ENCODE measurements around the gene ACY1.
A peak's percentile ranks its signal among the peaks of the same experiment; 100 is the strongest.

The ACY1 gene

DNA sequence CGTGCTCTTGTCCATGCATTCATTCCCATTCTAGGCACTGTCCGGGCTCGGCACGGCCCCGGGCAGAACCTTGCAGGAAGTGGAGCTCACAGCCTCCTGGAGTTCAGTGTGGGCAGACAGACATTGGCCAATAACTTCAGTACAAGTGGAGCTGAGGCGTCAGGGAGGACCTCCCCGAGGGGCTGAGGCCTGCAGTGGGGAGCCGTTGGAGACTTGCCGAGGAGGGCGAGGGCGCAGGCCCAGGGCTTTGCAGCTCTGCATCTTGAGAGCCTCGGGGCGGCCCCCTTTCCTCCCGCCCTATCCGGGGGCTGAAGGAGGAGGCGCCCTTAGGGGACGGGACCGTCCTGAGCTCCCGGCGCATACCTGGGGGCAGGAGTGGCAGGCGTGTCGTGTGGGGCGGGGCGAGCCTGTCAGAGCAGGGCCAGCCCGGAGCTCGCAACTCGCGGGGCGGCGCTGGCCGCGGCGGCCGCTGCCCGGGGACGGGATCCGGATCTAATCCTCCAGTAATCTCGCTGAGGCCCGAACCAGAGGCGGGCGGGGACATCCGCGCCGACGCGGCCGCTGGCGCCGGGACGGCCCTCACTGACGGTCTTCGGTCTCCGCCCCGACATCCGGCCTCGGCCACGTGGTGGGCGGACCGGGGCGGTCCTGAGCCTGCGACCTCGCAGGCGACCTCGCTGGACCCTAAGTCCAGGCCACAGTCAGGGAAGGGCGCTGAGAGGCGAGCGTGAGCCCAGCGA, at the start of gene ACY1:
TSS of gene ACY1 (plus strand) at position 698 of the 740 bp plus-strand sequence. CDS start 530 bp downstream, outside the sequence.
- peak; percentile 98 for DNase-seq (ENCODE audit: low spot score)

GRCh38 chr3:51934139-51934850, 49.0 kb upstream of the ACY1 start:
- DNase-seq (ENCODE audit: low spot score): no peak

DNA sequence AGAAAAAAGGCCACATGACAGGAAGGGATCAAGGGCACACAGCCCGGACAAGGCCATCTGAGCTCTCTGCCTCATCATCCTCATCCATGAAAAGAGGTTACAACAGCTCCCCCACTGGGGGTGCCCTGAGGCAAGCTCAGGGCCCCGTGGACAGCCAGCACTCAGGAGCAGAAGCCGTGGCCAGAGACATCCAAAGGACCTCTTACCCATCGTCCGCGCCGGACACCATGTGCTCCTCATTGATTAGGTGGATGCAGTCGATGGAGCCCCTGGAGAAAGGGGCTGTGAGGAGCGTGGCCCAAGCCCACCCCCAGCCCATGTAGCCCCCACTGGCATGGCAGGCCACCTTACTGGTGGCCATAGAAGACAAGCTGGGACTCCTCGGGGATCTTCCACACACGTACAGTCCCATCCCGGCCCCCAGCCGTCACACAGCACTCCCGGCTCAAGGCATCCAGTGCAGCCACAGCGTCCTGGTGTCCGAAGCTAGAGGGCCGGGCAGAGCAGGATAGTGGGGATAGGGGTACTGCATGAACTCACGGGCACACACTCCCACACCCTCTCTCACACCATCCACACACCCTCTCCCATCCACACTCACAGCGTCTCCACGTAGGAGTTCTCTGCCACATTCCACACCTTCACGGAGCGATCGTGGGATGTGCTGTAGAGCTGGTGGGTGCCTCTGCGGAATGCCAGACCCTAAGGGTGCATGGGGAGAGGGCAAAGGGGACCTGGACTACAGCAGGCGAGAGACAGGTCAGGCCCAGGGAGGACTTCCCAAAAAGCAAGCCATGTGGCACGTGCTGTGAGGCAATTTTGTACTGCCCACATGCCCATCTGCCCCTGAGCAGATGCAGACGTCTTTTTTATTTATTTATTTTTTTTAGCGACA, 48.1 kb upstream of the ACY1 start:
- no peak for DNase-seq (ENCODE audit: low spot score)

GRCh38 chr3:51935886-51936755, 47.2 kb upstream of the ACY1 start:
- DNase-seq (ENCODE audit: low spot score): no peak

- no peak for DNase-seq (ENCODE audit: low spot score)
Measured at GRCh38 chr3:51937014-51937413, 46.3 kb upstream of the ACY1 start.

DNA sequence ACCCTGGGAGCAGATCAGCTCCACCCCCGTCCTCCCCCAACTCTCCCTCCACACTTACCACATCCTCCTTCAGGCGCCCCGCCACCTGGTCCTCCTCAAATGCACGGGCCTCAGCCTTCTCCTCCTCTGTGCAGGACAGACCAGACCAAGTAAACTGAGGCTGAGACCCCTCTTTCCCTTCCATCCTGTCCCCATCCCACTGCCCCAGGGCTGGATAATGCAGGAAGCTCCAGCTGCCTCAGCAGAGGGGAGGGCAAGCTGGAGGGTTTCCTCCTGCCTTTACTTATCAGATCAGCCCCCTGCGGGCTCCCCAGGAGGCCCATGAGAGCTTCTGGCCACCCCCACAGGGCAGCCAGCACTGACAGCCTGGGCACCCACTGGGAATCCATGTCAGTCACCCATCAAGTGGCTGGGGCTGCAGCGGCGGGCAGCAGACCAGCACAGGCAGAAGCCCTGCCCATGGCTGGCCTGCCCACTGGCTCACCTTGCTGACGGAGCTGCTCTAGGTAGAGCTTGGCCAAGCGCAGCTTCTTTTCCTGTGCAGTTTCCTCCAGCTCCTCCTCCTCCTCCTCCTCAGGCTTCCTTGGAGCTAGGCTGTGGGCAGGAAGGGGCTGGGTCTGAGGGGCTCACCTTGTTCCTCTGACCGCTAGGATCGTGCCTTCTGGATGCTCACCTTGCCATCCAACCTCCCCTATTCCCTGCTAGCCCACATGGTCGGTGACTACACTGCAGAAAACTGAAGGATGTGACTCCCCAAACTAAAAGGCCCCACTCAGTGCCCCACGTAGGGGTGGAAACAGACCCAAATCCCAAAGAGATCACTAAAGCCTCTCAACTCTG, 45.5 kb upstream of the ACY1 start:
- no peak for DNase-seq (ENCODE audit: low spot score)

DNA sequence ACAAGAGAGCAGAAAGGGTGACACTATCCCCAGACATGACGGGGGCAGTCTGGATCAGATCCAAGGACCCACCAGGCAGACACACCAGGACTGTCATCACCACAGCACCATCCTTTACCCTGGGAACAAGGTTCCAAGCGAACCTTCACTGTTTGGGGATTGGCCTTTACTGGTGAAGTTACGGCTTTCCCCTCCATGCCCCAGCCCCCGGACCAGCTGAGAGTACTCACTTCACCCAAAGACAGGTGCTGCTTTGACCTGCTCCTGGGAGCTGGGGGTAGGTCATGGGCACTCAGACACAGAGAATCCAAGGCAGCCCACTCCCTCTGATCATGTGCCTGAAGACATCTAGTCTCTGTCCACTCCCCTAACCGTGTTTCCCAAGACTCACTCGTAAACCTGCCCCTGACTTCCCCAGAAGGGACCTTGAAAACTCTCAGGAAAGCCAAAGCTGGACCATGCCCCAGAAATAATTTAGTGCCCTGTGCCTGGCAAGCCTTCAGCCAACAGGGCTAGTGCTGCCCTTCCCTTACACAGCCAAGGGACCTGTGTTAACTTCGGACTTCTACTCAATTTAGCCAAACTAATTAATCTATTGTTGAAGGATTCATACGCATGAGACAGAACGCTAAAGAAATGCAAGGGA, 44.4 kb upstream of the ACY1 start:
- DNase-seq (ENCODE audit: low spot score): no peak

DNA sequence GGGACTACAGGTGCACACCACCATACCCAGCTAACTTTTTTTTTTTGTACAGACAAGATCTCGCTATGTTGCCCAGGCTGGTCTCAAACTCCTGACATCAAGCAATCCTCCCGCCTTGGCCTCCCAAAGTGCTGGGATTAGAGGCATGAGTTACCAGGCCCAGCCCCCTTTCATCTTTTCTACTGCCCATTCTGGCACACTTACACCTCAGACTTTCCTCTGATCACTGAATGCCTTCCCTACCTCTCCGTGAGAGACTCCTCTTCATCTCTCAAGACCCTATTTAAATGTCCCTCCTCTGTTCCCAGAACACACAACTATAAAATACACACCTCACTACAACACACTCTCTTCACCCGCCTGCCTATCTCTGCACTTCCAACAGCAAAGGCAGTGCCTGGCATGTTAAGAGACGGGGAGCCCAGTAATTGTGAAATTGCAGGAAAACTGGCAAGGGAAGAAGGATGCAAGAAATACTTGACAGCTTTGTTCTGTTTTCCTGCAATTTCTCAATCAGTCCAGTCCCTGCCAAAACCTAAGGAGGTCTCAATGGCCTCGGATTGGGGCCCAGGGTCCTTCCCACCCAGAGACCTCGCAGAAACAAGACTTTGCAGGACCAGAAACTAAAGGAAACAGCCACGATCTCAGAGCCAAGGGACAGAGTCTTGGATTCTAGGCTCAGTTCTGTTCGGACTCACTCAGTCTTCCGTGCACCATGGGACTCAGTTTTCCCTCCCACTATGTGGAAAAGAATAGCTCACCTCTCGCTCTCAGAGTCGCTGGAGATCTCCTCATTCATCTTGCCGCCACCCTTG, 42.5 kb upstream of the ACY1 start:
- DNase-seq (ENCODE audit: low spot score): peak; percentile 34

GRCh38 chr3:51941463-51941797, 41.9 kb upstream of the ACY1 start:
- DNase-seq (ENCODE audit: low spot score): no peak

DNA sequence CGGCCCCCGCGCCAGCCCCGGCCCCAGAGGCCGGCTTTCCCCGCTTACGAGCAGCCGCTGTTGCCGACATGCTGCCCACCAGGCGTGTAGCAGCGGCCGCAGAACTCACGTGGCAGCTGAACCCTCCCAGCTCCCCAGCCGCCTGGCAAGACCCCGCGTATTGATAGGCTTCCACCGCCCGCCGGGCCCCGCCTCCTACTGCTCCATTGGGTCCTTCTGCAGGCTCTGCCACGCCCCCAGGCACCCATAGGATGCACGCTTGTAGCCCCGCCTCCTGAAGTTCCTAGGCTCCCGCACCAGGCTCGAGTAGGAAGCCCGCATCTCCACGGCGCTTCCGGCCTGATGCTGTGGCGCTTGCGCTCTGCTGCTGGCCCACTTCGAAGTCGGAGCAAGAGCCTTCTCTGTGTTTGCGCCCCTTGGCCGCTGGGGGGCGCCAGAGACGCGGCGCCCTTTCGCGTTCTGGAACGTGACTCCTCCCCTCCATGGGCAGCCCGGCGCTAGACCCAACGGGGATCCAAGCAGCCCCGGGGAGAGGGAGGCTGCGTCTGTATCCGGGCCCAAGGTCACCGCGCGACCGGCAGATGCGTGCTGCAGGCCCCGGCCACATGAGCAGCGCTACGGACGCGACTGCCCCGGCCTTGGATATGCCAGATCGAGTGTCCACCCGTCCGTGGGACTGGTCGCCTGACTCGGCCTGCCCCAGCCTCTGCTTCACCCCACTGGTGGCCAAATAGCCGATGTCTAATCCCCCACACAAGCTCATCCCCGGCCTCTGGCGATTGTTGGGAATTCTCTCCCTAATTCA, 41.3 kb upstream of the ACY1 start, which contains the start of the genes PARP3 and RRP9:
TSS of gene PARP3 (plus strand) at position 566 of the 805 bp plus-strand sequence. CDS start 993 bp downstream, outside the sequence.
TSS of gene RRP9 (minus strand) at position 107 of the 805 bp plus-strand sequence. CDS start at position 70, 37 bp downstream.
- DNase-seq (ENCODE audit: low spot score): peak; percentile 99

GRCh38 chr3:51942603-51943450, 40.5 kb upstream of the ACY1 start:
- peak; percentile 91 for DNase-seq (ENCODE audit: low spot score)

DNA sequence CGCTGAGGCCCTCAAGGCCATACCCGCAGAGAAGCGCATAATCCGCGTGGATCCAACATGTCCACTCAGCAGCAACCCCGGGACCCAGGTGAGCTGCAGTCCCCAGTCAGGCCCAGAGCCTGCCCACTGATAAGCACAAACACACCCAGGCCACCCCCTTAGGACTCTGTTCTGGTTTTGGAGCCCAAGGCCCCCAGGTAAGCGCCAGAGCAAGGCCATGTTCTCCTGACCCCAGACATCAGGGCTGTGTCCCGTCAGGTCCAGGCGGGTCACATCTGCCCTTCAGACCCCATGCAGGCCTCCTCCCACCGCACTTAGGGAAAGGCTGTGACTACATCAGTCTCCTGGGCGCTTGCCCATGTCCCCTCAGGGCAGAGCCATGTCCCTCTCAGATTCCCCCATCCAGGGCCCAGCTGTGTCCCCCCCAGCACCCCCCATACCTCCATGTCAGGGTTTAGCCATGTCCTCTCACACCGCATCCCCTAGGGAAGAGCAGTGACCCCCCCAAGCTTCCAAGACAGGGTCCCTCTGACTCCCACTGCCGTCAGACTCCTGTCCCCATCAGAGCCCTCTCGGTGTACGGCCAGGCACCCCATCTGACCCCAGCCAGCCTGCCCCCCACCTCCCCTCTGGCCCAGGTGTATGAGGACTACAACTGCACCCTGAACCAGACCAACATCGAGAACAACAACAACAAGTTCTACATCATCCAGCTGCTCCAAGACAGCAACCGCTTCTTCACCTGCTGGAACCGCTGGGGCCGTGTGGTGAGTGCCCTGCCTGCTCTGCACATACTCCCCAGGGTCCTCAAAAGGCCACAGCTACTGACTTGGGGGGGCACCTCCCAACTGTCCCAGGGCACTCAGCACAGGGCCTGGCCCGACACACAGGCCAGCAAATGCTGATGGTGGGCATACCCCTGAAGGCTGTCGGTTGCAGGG, 39.6 kb upstream of the ACY1 start:
- DNase-seq (ENCODE audit: low spot score): no peak

- no peak for DNase-seq (ENCODE audit: low spot score)
Measured at GRCh38 chr3:51944451-51945021, 38.8 kb upstream of the ACY1 start.

GRCh38 chr3:51945031-51945840, 38.1 kb upstream of the ACY1 start:
- no peak for DNase-seq (ENCODE audit: low spot score)

All from AG08396 (cell line).